Measurements from ENCODE around the gene SLC39A8. TPM values are rescaled to one million over a fixed set of nuclear protein-coding genes. Genes with fewer than 3 reads are reported as not detected.

The SLC39A8 gene
- total RNA-seq, 1 experiment from 2014 or later, result 35.9 TPM

GRCh38 chr4:102217775-102218355 is 127.4 kb downstream of the SLC39A8 start (continued):
- no peak for TF ChIP-seq OVOL2 (CRISPR knock-in tag; IDR thresholded peaks at IDR 0.05; ENCODE audit: borderline replicate concordance)

- CTCF ChIA-PET, result interaction anchor here (0.6 kb wide), 1 partner anchor 214 kb away, joined by 6 read pairs; no protein-coding TSS in a partner anchor
Observed at GRCh38 chr4:102217345-102217744, 127.9 kb downstream of the SLC39A8 start.

More at GRCh38 chr4:102217345-102217744, 127.9 kb downstream of the SLC39A8 start:
- DNase-seq (ENCODE audit: low spot score), result no peak
- POLR2A ChIA-PET, result no interaction called here
- Mint-ChIP-seq H3K4me1 (peaks cover 40% of the 10 kb centered on the region), H3K9me3 (peaks cover 8% of the 10 kb centered on the region; the same call in 1 of the 2 replicates), H3K36me3 (peaks cover 4% of the 10 kb centered on the region; the same call in 1 of the 2 replicates), H3K27me3 (ENCODE audit: low read depth) (no peaks in the 10 kb centered on the region), H3K27ac (no peak overlapping the region), H3K4me3 (no peak overlapping the region)
- TF ChIP-seq ZNF423 (CRISPR knock-in tag; IDR thresholded peaks at IDR 0.05) (no peak), ZNF138 (CRISPR knock-in tag; conservative IDR thresholded peaks at IDR 0.05) (no peak), MAX (CRISPR knock-in tag; IDR thresholded peaks at IDR 0.05) (no peak), ERG (CRISPR knock-in tag; IDR thresholded peaks at IDR 0.05) (no peak), ATF1 (CRISPR knock-in tag; IDR thresholded peaks at IDR 0.05) (no peak), JUN (CRISPR knock-in tag; IDR thresholded peaks at IDR 0.05) (no peak), MXD4 (CRISPR knock-in tag; IDR thresholded peaks at IDR 0.05; ENCODE audit: borderline replicate concordance) (no peak), CDX4 (CRISPR knock-in tag; IDR thresholded peaks at IDR 0.05; ENCODE audit: borderline replicate concordance) (no peak), ZBTB43 (CRISPR knock-in tag; IDR thresholded peaks at IDR 0.05) (no peak), PRRX2 (CRISPR knock-in tag; IDR thresholded peaks at IDR 0.05) (no peak), ZMAT4 (CRISPR knock-in tag; IDR thresholded peaks at IDR 0.05) (no peak), TP53 (CRISPR knock-in tag; IDR thresholded peaks at IDR 0.05) (no peak), ZNF317 (CRISPR knock-in tag; IDR thresholded peaks at IDR 0.05; ENCODE audit: borderline replicate concordance, low read depth) (no peak), MYBL2 (CRISPR knock-in tag; IDR thresholded peaks at IDR 0.05) (no peak), SOX15 (CRISPR knock-in tag; IDR thresholded peaks at IDR 0.05) (no peak), CTCF (IDR thresholded peaks at IDR 0.05) (no peak), NFYB (CRISPR knock-in tag; conservative IDR thresholded peaks at IDR 0.05; ENCODE audit: low read depth) (no peak), ZNF671 (CRISPR knock-in tag; IDR thresholded peaks at IDR 0.05) (no peak), GTF2I (CRISPR knock-in tag; conservative IDR thresholded peaks at IDR 0.05) (no peak), ARID4B (CRISPR knock-in tag; IDR thresholded peaks at IDR 0.05; ENCODE audit: borderline replicate concordance) (no peak)
- ATAC-seq, result no peak
